ENCODE data around the gene BDH1.

The BDH1 gene

DNA sequence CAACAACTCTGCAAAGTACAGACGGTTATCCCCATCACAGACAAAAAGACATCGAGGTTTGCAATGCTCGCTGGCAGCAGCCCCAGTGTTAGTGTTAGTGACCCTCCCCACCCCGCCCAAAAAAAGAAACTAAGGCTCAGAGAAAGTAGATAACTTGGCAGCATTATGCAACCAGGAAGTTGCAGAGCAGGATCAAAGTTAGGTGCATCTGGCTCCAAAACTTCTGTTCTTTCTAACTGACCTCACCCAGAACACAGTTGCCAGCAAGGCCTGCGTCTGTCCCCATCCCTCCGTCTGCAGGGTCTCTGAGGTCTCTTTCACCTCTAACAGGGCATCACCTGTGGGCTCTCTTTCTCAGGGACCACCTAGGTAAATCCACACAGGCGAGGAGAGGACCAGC lies 51.5 kb downstream of the BDH1 start:
- no peaks in the 10 kb centered on the region for H3K27me3 ChIP-seq (ENCODE audit: insufficient read depth, low read length, poor library complexity, severe bottlenecking)
- no peaks in the 10 kb centered on the region for H3K9me3 ChIP-seq (ENCODE audit: insufficient read depth, low read depth, low read length)
- H3K4me2 ChIP-seq (ENCODE audit: low read depth, low read length, poor library complexity, severe bottlenecking): no peak overlapping the region
- no peak overlapping the region for H2AFZ ChIP-seq (ENCODE audit: low read length)
- H3K4me3 ChIP-seq (ENCODE audit: low read length, poor library complexity, severe bottlenecking): no peak overlapping the region
- no peaks in the 10 kb centered on the region for H3K36me3 ChIP-seq (ENCODE audit: insufficient read depth, low read length)
- no peak overlapping the region for H3K9ac ChIP-seq (ENCODE audit: low read depth, low read length, poor library complexity, severe bottlenecking)
- H3K79me2 ChIP-seq (ENCODE audit: insufficient read depth, low read length): no peaks in the 10 kb centered on the region
- H3K4me1 ChIP-seq (ENCODE audit: insufficient read depth, low read length, poor library complexity, severe bottlenecking): no peaks in the 10 kb centered on the region
- no peaks in the 10 kb centered on the region for H4K20me1 ChIP-seq (ENCODE audit: insufficient read depth, low read length, poor library complexity, severe bottlenecking)
- no peaks in the 10 kb centered on the region for H3K9me2 ChIP-seq (replicated peaks; ENCODE audit: low read depth, low read length)
- H3F3A ChIP-seq (ENCODE audit: low read depth): no peaks in the 10 kb centered on the region
- TF ChIP-seq, protein P1, sequence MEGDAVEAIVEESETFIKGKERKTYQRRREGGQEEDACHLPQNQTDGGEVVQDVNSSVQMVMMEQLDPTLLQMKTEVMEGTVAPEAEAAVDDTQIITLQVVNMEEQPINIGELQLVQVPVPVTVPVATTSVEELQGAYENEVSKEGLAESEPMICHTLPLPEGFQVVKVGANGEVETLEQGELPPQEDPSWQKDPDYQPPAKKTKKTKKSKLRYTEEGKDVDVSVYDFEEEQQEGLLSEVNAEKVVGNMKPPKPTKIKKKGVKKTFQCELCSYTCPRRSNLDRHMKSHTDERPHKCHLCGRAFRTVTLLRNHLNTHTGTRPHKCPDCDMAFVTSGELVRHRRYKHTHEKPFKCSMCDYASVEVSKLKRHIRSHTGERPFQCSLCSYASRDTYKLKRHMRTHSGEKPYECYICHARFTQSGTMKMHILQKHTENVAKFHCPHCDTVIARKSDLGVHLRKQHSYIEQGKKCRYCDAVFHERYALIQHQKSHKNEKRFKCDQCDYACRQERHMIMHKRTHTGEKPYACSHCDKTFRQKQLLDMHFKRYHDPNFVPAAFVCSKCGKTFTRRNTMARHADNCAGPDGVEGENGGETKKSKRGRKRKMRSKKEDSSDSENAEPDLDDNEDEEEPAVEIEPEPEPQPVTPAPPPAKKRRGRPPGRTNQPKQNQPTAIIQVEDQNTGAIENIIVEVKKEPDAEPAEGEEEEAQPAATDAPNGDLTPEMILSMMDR (conservative IDR thresholded peaks at IDR 0.05; ENCODE audit: low read length): no peak
- no peak for TF ChIP-seq EZH2phosphoT487 (IDR thresholded peaks at IDR 0.05; ENCODE audit: borderline replicate concordance)

DNA sequence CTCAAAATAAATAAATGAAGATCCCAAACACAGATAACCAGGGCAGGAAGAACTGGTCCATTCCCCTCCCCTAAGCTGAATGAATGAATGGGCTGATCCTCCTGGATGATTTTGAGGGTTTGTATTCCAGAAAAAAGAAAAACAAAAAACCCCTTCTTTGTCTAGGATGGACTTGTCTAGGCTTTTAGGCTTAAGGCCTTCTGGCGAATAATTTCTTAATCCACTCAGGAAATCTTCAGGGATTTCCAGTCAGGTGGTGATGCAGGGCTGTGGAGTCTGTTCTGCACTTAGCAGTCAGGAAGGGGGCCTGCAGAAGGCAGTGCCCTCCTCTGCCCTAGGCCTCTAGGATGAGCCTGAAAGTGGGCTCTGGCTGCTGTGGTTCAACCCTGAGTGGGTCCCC lies 52.1 kb downstream of the BDH1 start:
- Histone ChIP-seq H3K27me3 (ENCODE audit: insufficient read depth, low read length, poor library complexity, severe bottlenecking) (no peaks in the 10 kb centered on the region), H4K20me1 (ENCODE audit: insufficient read depth, low read length, poor library complexity, severe bottlenecking) (no peaks in the 10 kb centered on the region), H3K9me2 (replicated peaks; ENCODE audit: low read depth, low read length) (no peaks in the 10 kb centered on the region), H3K9ac (ENCODE audit: low read depth, low read length, poor library complexity, severe bottlenecking) (no peak overlapping the region), H3K79me2 (ENCODE audit: insufficient read depth, low read length) (no peaks in the 10 kb centered on the region), H2AFZ (ENCODE audit: low read length) (no peak overlapping the region), H3F3A (ENCODE audit: low read depth) (no peaks in the 10 kb centered on the region), H3K36me3 (ENCODE audit: insufficient read depth, low read length) (no peaks in the 10 kb centered on the region), H3K4me2 (ENCODE audit: low read depth, low read length, poor library complexity, severe bottlenecking) (no peak overlapping the region), H3K9me3 (ENCODE audit: insufficient read depth, low read depth, low read length) (no peaks in the 10 kb centered on the region), H3K4me3 (ENCODE audit: low read length, poor library complexity, severe bottlenecking) (no peak overlapping the region), H3K4me1 (ENCODE audit: insufficient read depth, low read length, poor library complexity, severe bottlenecking) (no peaks in the 10 kb centered on the region)
- no peak for TF ChIP-seq EZH2phosphoT487 (IDR thresholded peaks at IDR 0.05; ENCODE audit: borderline replicate concordance)
- TF ChIP-seq, protein P1 (conservative IDR thresholded peaks at IDR 0.05; ENCODE audit: low read length): no peak

DNA sequence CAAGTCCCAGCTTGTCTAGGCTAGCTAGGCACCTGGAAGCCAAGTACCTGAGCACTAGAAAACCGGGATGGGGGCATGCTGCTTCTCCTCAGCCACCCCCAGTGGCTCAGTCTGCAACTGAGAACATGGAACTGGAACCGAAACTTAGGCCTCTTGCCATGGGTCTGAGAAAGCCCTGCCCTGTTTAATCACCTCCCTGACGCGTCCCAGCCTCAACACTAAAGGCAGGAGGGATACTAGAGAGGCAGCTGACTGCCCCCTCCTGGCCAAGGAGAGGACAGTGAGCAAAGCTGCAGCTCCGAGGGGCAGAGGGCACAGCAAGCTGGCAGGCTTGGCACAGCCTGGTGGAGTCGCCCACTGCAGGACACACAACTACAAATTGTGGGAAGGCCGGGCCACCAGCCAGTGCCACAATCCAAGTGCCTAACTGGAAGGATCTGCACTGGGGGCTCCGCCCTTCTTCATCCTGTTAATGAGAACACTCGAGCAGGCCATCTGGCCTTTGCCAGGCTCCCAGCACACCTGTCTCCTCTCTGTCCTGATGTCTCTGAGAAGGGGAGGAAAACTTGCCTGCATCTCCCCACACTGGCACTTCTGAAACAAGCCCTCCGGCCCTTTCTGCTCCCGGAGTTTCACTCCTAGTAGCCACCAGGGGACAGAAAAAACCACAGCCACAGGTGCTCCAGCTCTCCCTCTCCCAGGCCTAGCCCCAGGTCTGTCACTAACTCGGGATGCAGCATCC lies 53.7 kb downstream of the BDH1 start:
- no peaks in the 10 kb centered on the region for H4K20me1 ChIP-seq (ENCODE audit: insufficient read depth, low read length, poor library complexity, severe bottlenecking)
- H3K9me2 ChIP-seq (replicated peaks; ENCODE audit: low read depth, low read length): no peaks in the 10 kb centered on the region
- H3F3A ChIP-seq (ENCODE audit: low read depth): no peaks in the 10 kb centered on the region
- no peak overlapping the region for H3K4me3 ChIP-seq (ENCODE audit: low read length, poor library complexity, severe bottlenecking)
- no peaks in the 10 kb centered on the region for H3K79me2 ChIP-seq (ENCODE audit: insufficient read depth, low read length)
- H3K4me2 ChIP-seq (ENCODE audit: low read depth, low read length, poor library complexity, severe bottlenecking): no peak overlapping the region
- H3K9ac ChIP-seq (ENCODE audit: low read depth, low read length, poor library complexity, severe bottlenecking): no peak overlapping the region
- H3K36me3 ChIP-seq (ENCODE audit: insufficient read depth, low read length): no peaks in the 10 kb centered on the region
- no peaks in the 10 kb centered on the region for H3K9me3 ChIP-seq (ENCODE audit: insufficient read depth, low read depth, low read length)
- H2AFZ ChIP-seq (ENCODE audit: low read length): peak overlapping the region; percentile 47; the same call in 1 of the 2 replicates
- H3K4me1 ChIP-seq (ENCODE audit: insufficient read depth, low read length, poor library complexity, severe bottlenecking): no peaks in the 10 kb centered on the region
- no peaks in the 10 kb centered on the region for H3K27me3 ChIP-seq (ENCODE audit: insufficient read depth, low read length, poor library complexity, severe bottlenecking)
- TF ChIP-seq, protein P1 (conservative IDR thresholded peaks at IDR 0.05; ENCODE audit: low read length): peak; percentile 79
- TF ChIP-seq EZH2phosphoT487 (IDR thresholded peaks at IDR 0.05; ENCODE audit: borderline replicate concordance): no peak
